ENCODE data around the gene MAGOH.

Gene MAGOH

DNA sequence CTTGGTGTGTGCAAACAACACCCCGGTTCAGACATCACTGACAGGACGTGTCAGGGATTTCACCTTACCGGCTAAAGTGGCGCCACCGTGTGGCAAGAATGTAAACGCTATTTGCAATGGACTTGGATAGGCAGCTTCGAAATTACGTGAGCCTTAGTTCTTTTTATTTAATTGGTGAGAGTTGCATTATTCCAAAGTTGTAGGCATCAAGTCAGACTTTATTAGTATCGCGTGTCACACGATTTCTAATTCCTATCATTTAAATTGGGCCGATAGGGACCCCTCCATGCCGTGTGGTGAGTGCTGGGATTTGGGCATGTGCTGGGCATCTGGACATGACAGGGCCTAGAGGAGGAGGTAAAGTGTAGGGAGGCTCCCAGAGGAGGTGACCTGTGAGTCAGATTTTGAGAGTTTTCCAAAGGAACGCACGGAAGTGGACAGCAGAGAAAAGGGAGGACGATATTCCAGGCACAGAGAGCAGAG is 56.2 kb downstream of the MAGOH start:
- TF ChIP-seq, protein P1, sequence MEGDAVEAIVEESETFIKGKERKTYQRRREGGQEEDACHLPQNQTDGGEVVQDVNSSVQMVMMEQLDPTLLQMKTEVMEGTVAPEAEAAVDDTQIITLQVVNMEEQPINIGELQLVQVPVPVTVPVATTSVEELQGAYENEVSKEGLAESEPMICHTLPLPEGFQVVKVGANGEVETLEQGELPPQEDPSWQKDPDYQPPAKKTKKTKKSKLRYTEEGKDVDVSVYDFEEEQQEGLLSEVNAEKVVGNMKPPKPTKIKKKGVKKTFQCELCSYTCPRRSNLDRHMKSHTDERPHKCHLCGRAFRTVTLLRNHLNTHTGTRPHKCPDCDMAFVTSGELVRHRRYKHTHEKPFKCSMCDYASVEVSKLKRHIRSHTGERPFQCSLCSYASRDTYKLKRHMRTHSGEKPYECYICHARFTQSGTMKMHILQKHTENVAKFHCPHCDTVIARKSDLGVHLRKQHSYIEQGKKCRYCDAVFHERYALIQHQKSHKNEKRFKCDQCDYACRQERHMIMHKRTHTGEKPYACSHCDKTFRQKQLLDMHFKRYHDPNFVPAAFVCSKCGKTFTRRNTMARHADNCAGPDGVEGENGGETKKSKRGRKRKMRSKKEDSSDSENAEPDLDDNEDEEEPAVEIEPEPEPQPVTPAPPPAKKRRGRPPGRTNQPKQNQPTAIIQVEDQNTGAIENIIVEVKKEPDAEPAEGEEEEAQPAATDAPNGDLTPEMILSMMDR (IDR thresholded peaks at IDR 0.05; ENCODE audit: insufficient read depth, low read length, poor library complexity, severe bottlenecking): peak; percentile 79

DNA sequence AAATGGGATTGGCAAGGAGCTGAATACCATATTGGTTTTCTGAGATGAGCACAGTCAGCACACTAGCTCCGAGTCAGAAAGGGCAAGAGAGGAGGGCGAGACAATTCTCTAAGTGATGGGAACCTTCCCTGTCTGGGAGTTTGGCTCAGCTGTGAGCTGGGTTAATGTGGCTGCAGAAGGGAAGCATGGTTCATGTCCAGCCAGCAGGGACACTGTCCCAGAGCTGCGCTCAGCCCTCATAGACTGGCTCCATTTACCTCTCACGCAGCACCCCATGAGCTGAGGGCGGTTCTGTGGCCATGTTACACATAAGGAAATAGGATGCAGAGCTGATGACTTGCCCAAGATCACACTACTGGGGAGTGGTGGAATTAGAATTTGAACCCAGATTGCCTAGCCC is 57.4 kb downstream of the MAGOH start:
- no peaks in the 10 kb centered on the region for H3K36me3 ChIP-seq (ENCODE audit: control insufficient read depth, insufficient read depth, low read length)
- H3K27me3 ChIP-seq (replicated peaks; ENCODE audit: control insufficient read depth, insufficient read depth, low read length): no peaks in the 10 kb centered on the region; the same call in none of the 2 replicates
- TF ChIP-seq, protein P1 (IDR thresholded peaks at IDR 0.05; ENCODE audit: insufficient read depth, low read length, poor library complexity, severe bottlenecking): no peak
- DNase-seq (ENCODE audit: extremely low read depth, insufficient read length): no peak
- no peak overlapping the region for H3K4me3 ChIP-seq (replicated peaks; ENCODE audit: low read depth, low read length)

More for the DNA sequence above, 56.2 kb downstream of the MAGOH start:
- H3K4me3 ChIP-seq (replicated peaks; ENCODE audit: low read depth, low read length): no peak overlapping the region
- no peak for DNase-seq (ENCODE audit: extremely low read depth, insufficient read length)
- H3K36me3 ChIP-seq (ENCODE audit: control insufficient read depth, insufficient read depth, low read length): no peaks in the 10 kb centered on the region
- no peaks in the 10 kb centered on the region; the same call in 1 of the 2 replicates for H3K27me3 ChIP-seq (replicated peaks; ENCODE audit: control insufficient read depth, insufficient read depth, low read length)

DNA sequence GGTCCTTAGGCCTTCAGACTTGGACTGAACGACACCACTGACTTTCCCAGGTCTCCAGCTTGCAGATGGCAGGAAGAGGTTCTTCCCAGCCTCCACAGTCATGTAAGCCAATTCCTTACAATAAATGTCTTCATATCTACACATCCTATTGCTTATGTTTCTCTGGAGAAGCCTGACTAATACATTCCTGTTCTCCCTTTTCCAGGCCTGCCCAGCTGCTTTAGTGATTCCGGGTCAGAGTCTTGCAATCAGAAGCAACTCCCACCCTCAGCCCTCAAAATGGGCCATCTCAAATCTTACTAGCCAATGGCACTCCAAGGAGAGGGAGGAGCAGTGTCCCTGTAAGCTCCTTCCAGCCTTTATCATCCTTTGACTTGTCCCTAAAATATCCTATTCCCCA is 58.1 kb downstream of the MAGOH start:
- H3K4me3 ChIP-seq (replicated peaks; ENCODE audit: low read depth, low read length): no peak overlapping the region
- H3K27me3 ChIP-seq (replicated peaks; ENCODE audit: control insufficient read depth, insufficient read depth, low read length): no peaks in the 10 kb centered on the region; the same call in none of the 2 replicates
- TF ChIP-seq, protein P1 (IDR thresholded peaks at IDR 0.05; ENCODE audit: insufficient read depth, low read length, poor library complexity, severe bottlenecking): no peak
- no peak for DNase-seq (ENCODE audit: extremely low read depth, insufficient read length)
- H3K36me3 ChIP-seq (ENCODE audit: control insufficient read depth, insufficient read depth, low read length): no peaks in the 10 kb centered on the region
